ENCODE data around the gene RXFP2. TPM values are rescaled to one million over a fixed set of nuclear protein-coding genes. Genes with fewer than 3 reads are reported as not detected.

The RXFP2 gene
- total RNA-seq, 1 donor from 2014 or later: not detected

GRCh38 chr13:31835932-31836331, 96.6 kb downstream of the RXFP2 start:
- no peaks in the 10 kb centered on the region for H3K4me1 ChIP-seq
- no peak for TF ChIP-seq CTCF (IDR thresholded peaks at IDR 0.05)
- H3K4me3 ChIP-seq: no peak overlapping the region
- ATAC-seq: no peak
- H3K36me3 ChIP-seq: no peaks in the 10 kb centered on the region
- no peak for DNase-seq
- no peak overlapping the region for H3K27ac ChIP-seq
- H3K27me3 ChIP-seq (ENCODE audit: low read depth): no peaks in the 10 kb centered on the region
- no peaks in the 10 kb centered on the region for H3K9me3 ChIP-seq
- intact Hi-C loops (cut with DNase I): no loop called here

- DNase-seq (no peak), ATAC-seq (no peak)
- intact Hi-C loops (cut with DNase I): no loop called here
- Histone ChIP-seq H3K36me3 (no peaks in the 10 kb centered on the region), H3K4me3 (no peak overlapping the region), H3K27me3 (ENCODE audit: low read depth) (no peaks in the 10 kb centered on the region), H3K9me3 (no peaks in the 10 kb centered on the region), H3K27ac (no peak overlapping the region), H3K4me1 (peaks cover 21% of the 10 kb centered on the region)
- TF ChIP-seq CTCF (IDR thresholded peaks at IDR 0.05): no peak
These were observed 103.7 kb downstream of the RXFP2 start for GRCh38 chr13:31843044-31843443.

- peak overlapping the region; percentile 76 for H3K4me3 ChIP-seq
- H3K36me3 ChIP-seq: no peaks in the 10 kb centered on the region
- DNase-seq: peak; percentile 93
- no peaks in the 10 kb centered on the region for H3K9me3 ChIP-seq
- peak overlapping the region; percentile 84 for H3K27ac ChIP-seq
- TF ChIP-seq CTCF (IDR thresholded peaks at IDR 0.05): no peak
- ATAC-seq: peak; percentile 99 to 100
- intact Hi-C loops (cut with DNase I): no loop called here
- H3K4me1 ChIP-seq: peaks cover 21% of the 10 kb centered on the region
- no peaks in the 10 kb centered on the region for H3K27me3 ChIP-seq (ENCODE audit: low read depth)
These were observed 107.0 kb downstream of the RXFP2 start for GRCh38 chr13:31846182-31846938.

GRCh38 chr13:31846961-31847752, 107.8 kb downstream of the RXFP2 start:
- Histone ChIP-seq H3K4me3 (peak overlapping the region; percentile 76), H3K27me3 (ENCODE audit: low read depth) (no peaks in the 10 kb centered on the region), H3K27ac (peak overlapping the region; percentile 84), H3K9me3 (no peaks in the 10 kb centered on the region), H3K36me3 (no peaks in the 10 kb centered on the region), H3K4me1 (peaks cover 21% of the 10 kb centered on the region)
- ATAC-seq: peak; percentile 57 to 58
- no peak for DNase-seq
- TF ChIP-seq CTCF (IDR thresholded peaks at IDR 0.05): no peak
- intact Hi-C loops (cut with DNase I): no loop called here

GRCh38 chr13:31848621-31849020, 109.3 kb downstream of the RXFP2 start:
- Histone ChIP-seq H3K36me3 (no peaks in the 10 kb centered on the region), H3K27ac (no peak overlapping the region), H3K4me3 (no peak overlapping the region), H3K4me1 (peaks cover 21% of the 10 kb centered on the region), H3K27me3 (ENCODE audit: low read depth) (no peaks in the 10 kb centered on the region), H3K9me3 (no peaks in the 10 kb centered on the region)
- no peak for TF ChIP-seq CTCF (IDR thresholded peaks at IDR 0.05)
- intact Hi-C loops (cut with DNase I): no loop called here
- no peak for ATAC-seq
- DNase-seq: no peak

All from lower lobe of right lung (tissue), 2 donors.